SU-DHL-6 (cell line): Measurements from ENCODE around the gene KPNA2.

Experiments used
- H2AFZ ChIP-seq: fragments of 200-600 bp; sonication (generic); 2 replicates; pipeline ENCODE4 v1.6.1; 2014; ENCODE audit warnings: low read depth, mild to moderate bottlenecking, moderate library complexity, mixed read lengths, antibody characterized with exemption, low read length; ENCODE audit not compliant: severe bottlenecking
- H3F3A ChIP-seq: fragments of 200-600 bp; shearing (Covaris generic); 2 replicates; pipeline ENCODE4 v1.6.0; 2016; ENCODE audit warnings: antibody characterized with exemption, mild to moderate bottlenecking; ENCODE audit not compliant: insufficient read depth
- H3K27ac ChIP-seq: fragments of 200-600 bp; sonication (generic); 2 replicates; pipeline ENCODE4 v1.5.1; 2016; ENCODE audit warnings: low read depth, mild to moderate bottlenecking, low read length, moderate library complexity, mixed read lengths
- H3K27me3 ChIP-seq: fragments of 200-600 bp; sonication (generic), shearing (Covaris generic); 2 replicates; pipeline ENCODE4 v1.6.0; 2014; ENCODE audit warnings: mild to moderate bottlenecking, low read length
- H3K36me3 ChIP-seq: fragments of 200-600 bp; sonication (generic); 2 replicates; pipeline ENCODE4 v1.6.1; 2014; ENCODE audit warnings: mild to moderate bottlenecking, low read length, mixed read lengths
- H3K4me2 ChIP-seq: fragments of 300-600, 200-600 bp; shearing (Covaris generic), sonication (generic); 2 replicates; pipeline ENCODE4 v1.6.0; 2014; ENCODE audit warnings: low read length, low read depth, mild to moderate bottlenecking; ENCODE audit not compliant: poor library complexity, severe bottlenecking
- H3K4me3 ChIP-seq: fragments of 200-600 bp; sonication (generic); 2 replicates; pipeline ENCODE4 v1.5.1; 2014; ENCODE audit warnings: antibody characterized with exemption, low read length, mild to moderate bottlenecking, mixed read lengths; ENCODE audit not compliant: insufficient read depth, poor library complexity, severe bottlenecking
- H3K79me2 ChIP-seq: fragments of 200-600 bp; sonication (generic); 2 replicates; pipeline ENCODE4 v1.6.1; 2014; ENCODE audit warnings: mild to moderate bottlenecking, low read length, moderate library complexity; ENCODE audit not compliant: insufficient read depth
- H3K9ac ChIP-seq: fragments of 200-600 bp; sonication (generic); 2 replicates; pipeline ENCODE4 v1.7.0; 2014; ENCODE audit warnings: mild to moderate bottlenecking, low read length
- H3K9me2 ChIP-seq: fragments of 200-600 bp; sonication (generic); replicated peaks from 2 replicates; pipeline ENCODE4 v1.6.1; 2014; ENCODE audit warnings: low read length; ENCODE audit not compliant: insufficient read depth
- H3K9me3 ChIP-seq: fragments of 200-600 bp; sonication (generic); 2 replicates; pipeline ENCODE4 v1.6.1; 2014; ENCODE audit warnings: low read length, mixed read lengths; ENCODE audit not compliant: insufficient read depth
- H4K20me1 ChIP-seq: fragments of 200-600 bp; sonication (generic); 2 replicates; pipeline ENCODE4 v1.6.1; 2014; ENCODE audit warnings: low read depth, mild to moderate bottlenecking, antibody characterized with exemption, low read length, moderate library complexity, mixed read lengths
- CTCF ChIP-seq: fragments of 200-600 bp; sonication (generic); IDR thresholded peaks from one replicate; pipeline ENCODE4 v1.5.1; 2017; ENCODE audit warnings: antibody characterized with exemption, mild to moderate bottlenecking, low read length, moderate library complexity; ENCODE audit not compliant: insufficient read depth, poor library complexity, severe bottlenecking
- EZH2phosphoT487 ChIP-seq: fragments of 200-600 bp; sonication (generic), shearing (Covaris generic); conservative IDR thresholded peaks from 2 replicates; pipeline ENCODE4 v1.6.1; 2018; ENCODE audit warnings: mild to moderate bottlenecking, antibody characterized with exemption, low read length, moderate library complexity, mixed read lengths

The KPNA2 gene

GRCh38 chr17:68053231-68054013 is 17.9 kb downstream of the KPNA2 start:
- H3K79me2 ChIP-seq = no peaks in the 10 kb centered on the region
- TF ChIP-seq CTCF = no peak
- TF ChIP-seq EZH2phosphoT487 = no peak
- no peak overlapping the region for H3K9ac ChIP-seq
- H3K27me3 ChIP-seq = no peaks in the 10 kb centered on the region
- peaks cover 18% of the 10 kb centered on the region; the same call in 1 of the 2 replicates for H3F3A ChIP-seq
- no peaks in the 10 kb centered on the region for H3K9me3 ChIP-seq
- H3K9me2 ChIP-seq = no peaks in the 10 kb centered on the region
- H4K20me1 ChIP-seq = no peaks in the 10 kb centered on the region
- H2AFZ ChIP-seq = no peak overlapping the region
- no peak overlapping the region for H3K4me2 ChIP-seq
- H3K27ac ChIP-seq = no peak overlapping the region
- no peak overlapping the region for H3K4me3 ChIP-seq
- no peaks in the 10 kb centered on the region for H3K36me3 ChIP-seq

GRCh38 chr17:68054296-68054900 is 18.9 kb downstream of the KPNA2 start:
- H3K9me3 ChIP-seq = no peaks in the 10 kb centered on the region

GRCh38 chr17:68057531-68057952 is 22.0 kb downstream of the KPNA2 start:
- Histone ChIP-seq H3K27me3 (no peaks in the 10 kb centered on the region), H3K9me2 (no peaks in the 10 kb centered on the region), H3K27ac (no peak overlapping the region), H2AFZ (no peak overlapping the region), H3K36me3 (no peaks in the 10 kb centered on the region), H3K79me2 (no peaks in the 10 kb centered on the region), H3K4me3 (no peak overlapping the region), H3K9me3 (no peaks in the 10 kb centered on the region), H3K4me2 (no peak overlapping the region), H3K9ac (no peak overlapping the region), H4K20me1 (no peaks in the 10 kb centered on the region), H3F3A (no peaks in the 10 kb centered on the region)
- TF ChIP-seq CTCF = peak; percentile 42
- no peak for TF ChIP-seq EZH2phosphoT487

More at GRCh38 chr17:68054296-68054900, 18.9 kb downstream of the KPNA2 start:
- H3K9me2 ChIP-seq = no peaks in the 10 kb centered on the region
- H3F3A ChIP-seq = peaks cover 11% of the 10 kb centered on the region; the same call in 1 of the 2 replicates
- no peak overlapping the region for H3K27ac ChIP-seq
- H3K4me2 ChIP-seq = no peak overlapping the region
- H3K9ac ChIP-seq = no peak overlapping the region
- no peak overlapping the region for H2AFZ ChIP-seq
- no peaks in the 10 kb centered on the region for H3K27me3 ChIP-seq
- no peaks in the 10 kb centered on the region for H3K79me2 ChIP-seq
- no peaks in the 10 kb centered on the region for H4K20me1 ChIP-seq
- H3K4me3 ChIP-seq = no peak overlapping the region
- no peaks in the 10 kb centered on the region for H3K36me3 ChIP-seq
- TF ChIP-seq CTCF = no peak
- TF ChIP-seq EZH2phosphoT487 = no peak
